ENCODE results near the gene FOXP4. TPM values are rescaled to one million over a fixed set of nuclear protein-coding genes. Genes with fewer than 3 reads are reported as not detected.

FOXP4 gene
- total RNA-seq, 2 experiments from 2014 or later, result 6.3 to 26.3 TPM

DNA sequence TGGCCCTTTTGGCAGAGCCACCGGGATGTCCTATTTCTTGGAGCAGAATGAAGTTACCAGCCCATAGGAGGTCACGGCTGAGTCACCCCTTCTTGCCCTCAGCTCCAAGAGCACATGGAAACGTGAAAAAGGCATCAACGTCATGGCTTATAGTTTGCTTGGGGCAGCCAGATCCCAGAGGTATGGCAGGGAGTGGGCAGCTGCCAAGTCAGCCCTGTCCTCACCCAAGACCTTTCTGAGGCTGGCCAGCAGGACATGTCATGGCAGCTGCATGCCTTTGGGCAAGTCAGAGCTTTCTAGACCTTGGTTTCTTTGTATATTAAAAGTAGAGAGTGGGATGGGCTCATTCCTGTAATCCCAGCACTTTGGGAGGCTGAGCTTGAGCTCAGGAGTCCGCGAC is 83.9 kb downstream of the FOXP4 start:
- Histone ChIP-seq H4K20me1 (ENCODE audit: insufficient read depth, low read length) (no peaks in the 10 kb centered on the region), H3K36me3 (ENCODE audit: insufficient read depth, low read length) (no peaks in the 10 kb centered on the region), H3K27ac (ENCODE audit: low read depth, low read length, poor library complexity, severe bottlenecking) (no peak overlapping the region), H3K4me1 (ENCODE audit: insufficient read depth, low read length, poor library complexity, severe bottlenecking) (peaks cover 7% of the 10 kb centered on the region), H3K9me3 (ENCODE audit: low read length) (no peaks in the 10 kb centered on the region), H3K4me3 (ENCODE audit: low read depth, low read length, poor library complexity, severe bottlenecking) (no peak overlapping the region), H3K9me2 (ENCODE audit: insufficient read depth, low read length) (no peaks in the 10 kb centered on the region), H2AFZ (ENCODE audit: low read length) (no peak overlapping the region), H3K4me2 (ENCODE audit: low read length) (no peak overlapping the region), H3K79me2 (ENCODE audit: insufficient read depth, low read depth, low read length) (no peaks in the 10 kb centered on the region)
- intact Hi-C loops (cut with micrococcal nuclease; ENCODE audit: unreplicated experiment), result no loop called here
- CTCF ChIA-PET (ENCODE audit: unreplicated experiment), result no interaction called here
- BruUV-seq (replicated peaks), result no TSS peak
- no peak for TF ChIP-seq EZH2phosphoT487 (IDR thresholded peaks at IDR 0.05; ENCODE audit: borderline replicate concordance, low read depth, low read length)
- TF ChIP-seq CTCF (conservative IDR thresholded peaks at IDR 0.05; ENCODE audit: low read length), result no peak
- POLR2A ChIA-PET, result interaction anchor here (0.6 kb wide), 2 partner anchors 146 to 177 kb away, joined by 3 to 4 read pairs; no protein-coding TSS in a partner anchor
- DNase-seq (ENCODE audit: low spot score), result no peak

DNA sequence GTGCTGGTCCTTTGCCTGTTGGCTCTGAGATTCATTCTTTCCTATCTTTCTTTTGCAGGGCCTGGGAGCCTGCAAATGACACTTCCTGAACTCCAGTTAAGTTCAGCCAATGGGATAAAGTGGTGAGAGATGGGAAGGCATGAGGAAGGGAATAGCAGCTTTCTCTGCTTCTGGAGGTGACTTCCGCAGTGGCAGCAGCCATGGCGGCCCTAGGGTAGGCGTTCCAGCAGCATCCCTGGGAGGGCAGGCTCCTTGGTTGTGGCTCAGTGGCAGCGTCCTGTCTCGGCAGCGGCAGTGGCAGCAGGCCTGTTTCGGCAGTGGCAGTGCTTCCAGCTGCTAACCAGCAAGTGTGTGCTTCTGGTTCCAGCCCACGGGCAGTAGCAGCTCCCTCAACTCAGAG is 84.8 kb downstream of the FOXP4 start:
- H3K4me2 ChIP-seq (ENCODE audit: low read length), result no peak overlapping the region
- no TSS peak for BruUV-seq (replicated peaks)
- H3K36me3 ChIP-seq (ENCODE audit: insufficient read depth, low read length), result no peaks in the 10 kb centered on the region
- H2AFZ ChIP-seq (ENCODE audit: low read length), result no peak overlapping the region
- DNase-seq (ENCODE audit: low spot score), result no peak
- H3K27ac ChIP-seq (ENCODE audit: low read depth, low read length, poor library complexity, severe bottlenecking), result no peak overlapping the region
- no peaks in the 10 kb centered on the region for H4K20me1 ChIP-seq (ENCODE audit: insufficient read depth, low read length)
- ChIA-PET POLR2A (interaction anchor here (0.6 kb wide), 2 partner anchors 147 to 178 kb away, joined by 3 to 4 read pairs; no protein-coding TSS in a partner anchor), CTCF (ENCODE audit: unreplicated experiment) (no interaction called here)
- no peaks in the 10 kb centered on the region for H3K9me3 ChIP-seq (ENCODE audit: low read length)
- no peaks in the 10 kb centered on the region for H3K4me1 ChIP-seq (ENCODE audit: insufficient read depth, low read length, poor library complexity, severe bottlenecking)
- no peaks in the 10 kb centered on the region for H3K9me2 ChIP-seq (ENCODE audit: insufficient read depth, low read length)
- H3K79me2 ChIP-seq (ENCODE audit: insufficient read depth, low read depth, low read length), result no peaks in the 10 kb centered on the region
- intact Hi-C loops (cut with micrococcal nuclease; ENCODE audit: unreplicated experiment), result no loop called here
- no peak overlapping the region for H3K4me3 ChIP-seq (ENCODE audit: low read depth, low read length, poor library complexity, severe bottlenecking)
- TF ChIP-seq CTCF (conservative IDR thresholded peaks at IDR 0.05; ENCODE audit: low read length) (no peak), EZH2phosphoT487 (IDR thresholded peaks at IDR 0.05; ENCODE audit: borderline replicate concordance, low read depth, low read length) (no peak)

DNA sequence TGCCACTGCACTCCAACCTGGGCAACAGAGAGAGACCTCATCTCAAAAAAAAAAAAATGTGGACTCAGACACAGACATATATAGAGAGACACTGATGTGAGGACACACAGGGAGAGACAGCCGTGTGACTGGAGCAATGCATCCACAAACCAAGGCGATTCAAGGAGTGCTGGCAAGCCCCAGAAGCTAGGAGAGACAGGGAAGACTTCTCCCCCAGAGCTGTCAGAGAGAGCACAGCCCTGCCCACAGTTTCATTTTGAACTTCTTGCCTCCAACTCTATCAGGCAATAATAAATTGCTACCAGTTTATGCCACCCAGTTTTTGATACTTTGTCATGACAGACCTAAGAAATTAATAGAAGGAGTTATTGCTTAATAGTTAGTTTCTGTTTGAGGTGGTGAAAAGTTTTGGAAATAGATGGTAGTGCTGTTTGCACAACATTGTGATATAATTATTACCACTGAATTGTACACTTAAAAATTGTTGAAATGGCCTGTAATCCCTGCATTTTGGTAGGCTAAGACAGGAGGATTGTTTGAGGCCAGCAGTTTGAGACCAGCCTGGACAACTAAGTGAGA is 87.0 kb downstream of the FOXP4 start:
- Histone ChIP-seq H3K9me3 (ENCODE audit: low read length) (no peaks in the 10 kb centered on the region), H3K36me3 (ENCODE audit: insufficient read depth, low read length) (no peaks in the 10 kb centered on the region), H4K20me1 (ENCODE audit: insufficient read depth, low read length) (no peaks in the 10 kb centered on the region), H3K27ac (ENCODE audit: low read depth, low read length, poor library complexity, severe bottlenecking) (no peak overlapping the region), H3K4me1 (ENCODE audit: insufficient read depth, low read length, poor library complexity, severe bottlenecking) (no peaks in the 10 kb centered on the region), H3K9me2 (ENCODE audit: insufficient read depth, low read length) (no peaks in the 10 kb centered on the region), H3K4me3 (ENCODE audit: low read depth, low read length, poor library complexity, severe bottlenecking) (no peak overlapping the region), H2AFZ (ENCODE audit: low read length) (no peak overlapping the region), H3K79me2 (ENCODE audit: insufficient read depth, low read depth, low read length) (no peaks in the 10 kb centered on the region), H3K4me2 (ENCODE audit: low read length) (no peak overlapping the region)
- intact Hi-C loops (cut with micrococcal nuclease; ENCODE audit: unreplicated experiment), result no loop called here
- no peak for DNase-seq (ENCODE audit: low spot score)
- CTCF ChIA-PET (ENCODE audit: unreplicated experiment), result no interaction called here
- POLR2A ChIA-PET, result interaction anchor here (0.9 kb wide), 1 partner anchor 489 kb away, joined by 4 read pairs; no protein-coding TSS in a partner anchor
- no peak for TF ChIP-seq EZH2phosphoT487 (IDR thresholded peaks at IDR 0.05; ENCODE audit: borderline replicate concordance, low read depth, low read length)
- TF ChIP-seq CTCF (conservative IDR thresholded peaks at IDR 0.05; ENCODE audit: low read length), result no peak
- BruUV-seq (replicated peaks), result no TSS peak

Measured in OCI-LY7 (cell line).